ENCODE measurements around the gene SYNCRIP.
"Not testable (repeated sequence)": the region's sequence is repeated elsewhere in the genome, so short reads cannot be mapped to it uniquely, and the experiment has no call there.

Gene SYNCRIP

DNA sequence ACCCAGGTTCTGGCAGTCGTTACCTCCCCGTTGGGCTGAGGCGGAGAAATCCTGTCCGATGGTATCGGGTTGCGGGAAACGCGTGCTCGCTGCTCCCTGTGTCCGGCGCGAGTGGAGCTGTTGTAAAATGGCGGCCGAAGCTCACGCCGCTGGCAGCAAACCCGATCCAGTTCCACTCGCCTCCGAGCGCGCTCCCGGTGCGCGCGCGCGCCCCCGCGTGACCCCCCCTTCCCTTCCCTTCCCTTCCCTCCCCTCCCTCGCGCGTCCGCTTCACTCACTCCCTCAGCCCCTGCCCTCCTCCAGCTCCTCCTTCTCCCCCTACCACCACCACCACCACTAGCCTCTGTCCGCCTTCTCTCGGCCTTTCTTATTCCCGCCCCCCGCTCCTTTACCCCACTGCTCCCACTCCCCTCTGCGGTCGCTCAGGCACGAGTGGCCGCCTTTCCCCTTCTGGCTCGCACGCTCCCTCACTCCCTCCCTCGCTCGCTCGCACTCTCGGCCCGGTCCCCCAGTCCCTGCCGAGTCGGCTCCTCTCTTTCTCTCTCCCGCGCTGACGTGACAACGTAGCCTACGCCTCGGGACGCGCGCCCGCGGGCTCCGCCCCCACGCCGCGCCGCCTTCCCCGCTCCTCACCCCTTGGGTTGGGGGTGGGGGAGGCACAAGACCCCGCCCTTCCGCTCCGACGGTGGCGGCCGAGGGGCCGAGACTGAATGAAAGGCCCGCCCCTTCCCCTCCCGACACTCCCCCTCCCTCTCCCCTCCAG, at the start of gene SYNCRIP:
SYNCRIP (minus strand) TSS at position 113 of the 763 bp plus-strand sequence. CDS start 1,447 bp downstream, outside the sequence.
- DNase-seq, result peak; percentile 96

DNA sequence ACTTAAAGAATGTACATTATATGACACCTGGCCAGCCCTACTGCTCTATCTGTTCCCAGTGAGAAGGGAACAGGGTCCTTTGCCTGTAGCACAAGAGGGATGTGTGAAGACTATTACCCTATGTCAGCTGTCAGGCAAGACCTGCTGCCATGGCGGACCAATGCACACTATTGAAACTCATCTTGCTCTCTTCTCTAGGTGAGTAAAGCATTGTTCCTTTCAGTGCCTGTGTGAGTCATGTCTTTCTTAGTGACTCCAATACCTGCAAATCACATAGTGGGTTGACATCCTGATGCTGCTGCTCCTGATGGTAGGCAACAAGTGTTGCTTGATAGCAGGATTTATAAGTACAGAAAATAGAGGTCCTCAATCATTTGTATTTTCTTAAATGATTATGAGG, 48.8 kb upstream of the SYNCRIP start:
- no peak for DNase-seq

GRCh38 chr6:85690071-85690470, 47.4 kb upstream of the SYNCRIP start:
- no peak for DNase-seq

- no peak for DNase-seq
Observed at GRCh38 chr6:85685713-85686112, 43.0 kb upstream of the SYNCRIP start.

DNA sequence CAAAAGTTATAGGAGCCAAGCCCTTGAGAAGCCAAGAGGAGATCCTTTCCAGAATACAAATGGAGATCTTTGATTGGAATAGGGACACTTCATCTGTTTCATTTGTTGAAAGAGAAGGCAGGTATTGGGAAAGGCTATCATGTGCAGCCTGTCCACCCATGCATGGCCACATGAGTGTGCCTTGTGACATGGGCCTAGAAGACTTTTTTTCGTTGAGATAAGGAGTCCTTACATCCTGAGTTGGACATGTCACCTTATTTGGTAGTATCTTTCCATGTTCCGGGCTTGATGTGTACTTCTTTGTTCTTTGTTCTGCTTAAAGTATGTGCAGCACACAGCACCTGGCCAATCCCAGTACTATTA, 42.1 kb upstream of the SYNCRIP start:
- DNase-seq, result no peak

GRCh38 chr6:85684133-85684808, 41.6 kb upstream of the SYNCRIP start:
- no peak for DNase-seq

DNA sequence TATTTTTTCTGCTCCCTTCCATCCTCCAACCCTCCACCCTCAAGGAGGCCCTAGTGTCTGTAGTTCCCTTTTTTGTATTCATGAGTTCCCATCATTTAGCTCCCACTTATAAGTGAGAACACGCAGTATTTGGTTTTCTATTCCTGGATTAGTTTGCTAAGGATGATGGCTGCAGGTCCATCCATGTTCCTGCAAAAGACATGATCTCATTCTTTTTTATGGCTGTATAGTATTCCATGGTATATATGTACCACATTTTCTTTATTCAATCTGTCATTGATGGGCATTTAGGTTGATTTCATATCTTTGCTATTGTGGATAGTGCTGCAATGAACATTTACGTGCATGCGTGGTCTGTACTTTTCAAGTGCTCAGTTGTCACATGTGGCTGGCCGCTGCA, 39.2 kb upstream of the SYNCRIP start:
- DNase-seq, result not testable (repeated sequence)

GRCh38 chr6:85680388-85680787, 37.7 kb upstream of the SYNCRIP start:
- no peak for DNase-seq

DNA sequence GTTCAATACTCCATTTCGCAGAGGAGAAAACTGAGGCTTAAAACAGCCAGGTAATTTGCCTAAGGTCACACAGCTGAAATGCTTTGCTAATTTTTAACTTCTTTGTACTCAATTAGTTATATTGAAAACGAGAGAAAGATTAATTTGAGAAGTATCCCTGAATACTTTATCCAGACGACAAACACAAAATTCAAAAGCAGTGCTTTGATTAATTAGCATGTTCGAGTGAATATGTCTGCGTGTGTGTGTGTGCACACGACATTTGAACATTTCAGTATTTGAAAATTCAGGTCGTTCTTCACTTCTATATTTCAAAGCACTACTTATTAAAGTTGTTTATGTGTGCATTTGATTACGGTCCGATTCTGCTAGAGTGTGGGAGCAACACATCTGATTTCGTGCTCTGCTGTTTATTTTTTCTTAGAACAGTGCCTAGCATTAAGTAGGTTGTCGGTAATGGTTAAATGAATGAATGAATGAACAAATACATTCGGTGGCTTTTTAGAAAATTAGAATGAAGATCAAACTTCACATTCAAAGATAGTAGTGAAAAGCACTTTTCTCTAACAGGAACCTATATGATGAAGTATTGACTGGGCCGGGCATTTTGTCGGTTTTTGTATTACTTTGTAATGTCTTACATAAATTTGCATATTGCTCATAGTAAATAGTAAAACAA, 36.9 kb upstream of the SYNCRIP start:
- no peak for DNase-seq

- DNase-seq, result peak; percentile 98
Observed at GRCh38 chr6:85678602-85679444, 36.1 kb upstream of the SYNCRIP start.

GRCh38 chr6:85678026-85678601, 35.4 kb upstream of the SYNCRIP start:
- peak; percentile 49 for DNase-seq

GRCh38 chr6:85677234-85677956, 34.7 kb upstream of the SYNCRIP start:
- peak; percentile 18 for DNase-seq

- no peak for DNase-seq
Observed at GRCh38 chr6:85676086-85676729, 33.5 kb upstream of the SYNCRIP start.

GRCh38 chr6:85675030-85675819, 32.5 kb upstream of the SYNCRIP start:
- no peak for DNase-seq

DNA sequence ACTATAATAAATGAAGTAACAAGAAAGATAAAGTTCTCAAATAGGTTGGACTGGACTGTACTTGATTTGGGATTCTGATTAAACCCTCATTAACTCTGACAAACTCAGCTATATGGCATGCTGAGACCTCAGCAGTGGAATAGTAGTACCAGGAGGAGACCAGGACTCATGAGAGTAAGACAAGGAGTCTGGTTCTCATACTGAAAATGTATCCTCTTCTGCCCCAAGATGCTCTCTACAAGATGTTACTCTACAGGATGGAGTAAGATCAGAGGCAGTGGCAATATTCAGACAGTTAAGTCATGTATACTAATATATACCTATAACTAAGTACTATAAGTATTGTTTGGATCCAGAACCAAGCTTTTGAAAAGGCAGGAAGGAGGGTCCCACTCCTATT, 31.9 kb upstream of the SYNCRIP start:
- no peak for DNase-seq

DNA sequence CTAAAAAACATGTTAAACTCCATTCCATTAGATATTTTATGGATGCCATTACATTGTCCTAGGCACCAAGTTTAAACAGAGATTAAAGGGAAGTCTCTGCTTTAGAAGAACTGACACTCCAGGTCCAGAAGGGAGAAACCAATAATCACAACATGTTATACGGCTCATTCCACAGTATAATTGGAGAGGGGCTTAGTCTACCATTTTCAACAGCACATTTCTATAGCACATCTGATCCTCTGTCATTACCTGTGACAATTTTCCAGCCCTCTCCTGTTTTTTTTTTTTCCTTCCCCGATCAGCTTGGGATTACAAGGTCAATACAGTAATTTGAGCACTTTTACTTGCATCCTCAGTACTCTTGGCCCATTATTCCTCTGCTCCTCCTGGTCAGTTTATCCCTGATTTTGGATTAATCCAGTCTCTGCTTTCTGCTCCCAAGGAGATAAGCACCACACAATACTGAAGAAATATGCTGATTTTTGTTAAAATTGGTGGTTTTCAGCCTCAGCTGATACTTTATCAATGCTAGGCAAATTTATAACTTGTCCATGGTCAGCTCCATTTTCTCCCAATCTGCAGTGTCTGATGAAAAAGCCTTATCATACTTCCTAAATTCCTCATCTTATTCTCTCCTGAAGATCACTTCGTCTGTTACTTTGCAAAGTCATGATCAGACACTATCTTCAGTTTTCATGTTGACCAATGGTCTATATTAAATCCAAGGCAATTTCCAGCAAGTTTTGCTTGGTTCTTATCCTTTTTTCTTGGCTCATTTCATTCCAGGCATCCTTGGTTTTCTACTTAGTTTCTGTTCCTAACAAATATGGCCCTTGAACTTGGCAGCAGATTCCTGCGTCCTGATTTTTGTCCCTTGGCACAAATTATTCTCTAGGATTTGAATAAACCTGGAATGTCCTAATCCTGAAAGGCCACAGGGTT, 30.8 kb upstream of the SYNCRIP start:
- no peak for DNase-seq

GRCh38 chr6:85672623-85673022, 29.9 kb upstream of the SYNCRIP start:
- no peak for DNase-seq

- DNase-seq, result no peak
Observed at GRCh38 chr6:85672050-85672449, 29.4 kb upstream of the SYNCRIP start.

- peak; percentile 14 for DNase-seq
Observed at GRCh38 chr6:85670573-85670972, 27.9 kb upstream of the SYNCRIP start.
